Thyroid gland (tissue), 4 donors: ENCODE results near the gene KIF20B.

ENCODE experiments used
- POLR2A ChIP-seq, 2 donors: fragments of 450-650 bp; IDR thresholded peaks; one replicate each; pipeline ENCODE4 v1.6.1; 2017; ENCODE audit warnings: antibody characterized with exemption in 2 of 2, mild to moderate bottlenecking in 2 of 2, moderate library complexity in 1 of 2
- TF ChIP-seq, protein P1 (sequence below), 6 experiments: fragments of 200-600 bp in 3 of 6; fragments of 450-650 bp in 3 of 6; sonication (generic) in 3 of 6; IDR thresholded peaks; one replicate each; pipeline ENCODE4 v1.5.1; 2016 to 2019; ENCODE audit warnings: antibody characterized with exemption in 6 of 6, mild to moderate bottlenecking in 2 of 6, inconsistent platforms in 1 of 6, moderate library complexity in 1 of 6

DNA sequence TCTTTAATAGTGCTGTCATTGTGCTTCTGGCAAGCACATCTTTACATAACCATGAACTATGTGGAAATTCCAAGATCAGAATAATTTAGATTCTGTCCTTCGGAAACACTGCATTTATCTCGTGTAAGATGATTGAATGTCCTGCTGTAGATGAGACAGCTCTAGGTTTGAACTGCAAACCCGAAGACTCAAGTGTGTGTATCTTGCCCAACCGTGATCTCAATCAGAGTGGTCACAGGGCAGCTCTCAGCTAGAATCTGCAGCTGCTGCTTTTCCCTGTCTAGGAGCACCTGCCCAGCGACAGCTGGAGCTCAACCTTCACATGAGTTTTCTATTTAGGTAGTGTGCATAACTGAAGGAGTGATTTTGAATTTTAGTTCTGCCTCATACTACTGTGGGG, 17.5 kb upstream of the KIF20B start:
- no peak for TF ChIP-seq POLR2A (IDR thresholded peaks at IDR 0.05)
- TF ChIP-seq, protein P1, sequence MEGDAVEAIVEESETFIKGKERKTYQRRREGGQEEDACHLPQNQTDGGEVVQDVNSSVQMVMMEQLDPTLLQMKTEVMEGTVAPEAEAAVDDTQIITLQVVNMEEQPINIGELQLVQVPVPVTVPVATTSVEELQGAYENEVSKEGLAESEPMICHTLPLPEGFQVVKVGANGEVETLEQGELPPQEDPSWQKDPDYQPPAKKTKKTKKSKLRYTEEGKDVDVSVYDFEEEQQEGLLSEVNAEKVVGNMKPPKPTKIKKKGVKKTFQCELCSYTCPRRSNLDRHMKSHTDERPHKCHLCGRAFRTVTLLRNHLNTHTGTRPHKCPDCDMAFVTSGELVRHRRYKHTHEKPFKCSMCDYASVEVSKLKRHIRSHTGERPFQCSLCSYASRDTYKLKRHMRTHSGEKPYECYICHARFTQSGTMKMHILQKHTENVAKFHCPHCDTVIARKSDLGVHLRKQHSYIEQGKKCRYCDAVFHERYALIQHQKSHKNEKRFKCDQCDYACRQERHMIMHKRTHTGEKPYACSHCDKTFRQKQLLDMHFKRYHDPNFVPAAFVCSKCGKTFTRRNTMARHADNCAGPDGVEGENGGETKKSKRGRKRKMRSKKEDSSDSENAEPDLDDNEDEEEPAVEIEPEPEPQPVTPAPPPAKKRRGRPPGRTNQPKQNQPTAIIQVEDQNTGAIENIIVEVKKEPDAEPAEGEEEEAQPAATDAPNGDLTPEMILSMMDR (IDR thresholded peaks at IDR 0.05): no peak
